ENCODE results near the gene MXD4. TPM values are rescaled to one million over a fixed set of nuclear protein-coding genes. Genes with fewer than 3 reads are reported as not detected.

MXD4 gene
- total RNA-seq, 1 experiment from 2014 or later: 18.9 TPM

- H3K9me3 ChIP-seq (ENCODE audit: low read length): no peaks in the 10 kb centered on the region
- H3K27ac ChIP-seq (ENCODE audit: low read length): no peak overlapping the region
- ChIA-PET CTCF (no interaction called here), POLR2A (ENCODE audit: unreplicated experiment) (no interaction called here)
- no peak overlapping the region for H2AFZ ChIP-seq (ENCODE audit: low read length)
- BruUV-seq (replicated peaks): no TSS peak
- no peak overlapping the region for H3K4me2 ChIP-seq (ENCODE audit: low read length)
- H4K20me1 ChIP-seq (ENCODE audit: low read length): no peaks in the 10 kb centered on the region
- H3K9me2 ChIP-seq (replicated peaks; ENCODE audit: low read length): no peaks in the 10 kb centered on the region
- intact Hi-C loops (cut with micrococcal nuclease): no loop called here
- no peak for TF ChIP-seq EZH2 (IDR thresholded peaks at IDR 0.05; ENCODE audit: low read length, unreplicated experiment)
- no peak for TF ChIP-seq EZH2phosphoT487 (IDR thresholded peaks at IDR 0.05; ENCODE audit: borderline replicate concordance, low read length)
- no peak for TF ChIP-seq CTCF (conservative IDR thresholded peaks at IDR 0.05; ENCODE audit: low read depth, low read length)
- H3K27me3 ChIP-seq (ENCODE audit: low read length): no peaks in the 10 kb centered on the region
- ATAC-seq: no peak
- H3K9ac ChIP-seq (ENCODE audit: low read length): no peak overlapping the region
- DNase-seq: no peak
- no peaks in the 10 kb centered on the region for H3K36me3 ChIP-seq (ENCODE audit: low read depth, low read length)
- H3K4me1 ChIP-seq (ENCODE audit: insufficient read depth, low read length): no peaks in the 10 kb centered on the region
- no peaks in the 10 kb centered on the region for H3F3A ChIP-seq (ENCODE audit: low read length, unreplicated experiment)
- H3K4me3 ChIP-seq (ENCODE audit: low read length): no peak overlapping the region
- no peaks in the 10 kb centered on the region for H3K79me2 ChIP-seq (ENCODE audit: low read length)
These were observed 29.2 kb upstream of the MXD4 start for GRCh38 chr4:2290974-2291704.

GRCh38 chr4:2290488-2290887, 28.6 kb upstream of the MXD4 start:
- Histone ChIP-seq H4K20me1 (ENCODE audit: low read length) (no peaks in the 10 kb centered on the region), H3K4me1 (ENCODE audit: insufficient read depth, low read length) (peaks cover 5% of the 10 kb centered on the region), H3K9me3 (ENCODE audit: low read length) (no peaks in the 10 kb centered on the region), H3F3A (ENCODE audit: low read length, unreplicated experiment) (no peaks in the 10 kb centered on the region), H3K27me3 (ENCODE audit: low read length) (no peaks in the 10 kb centered on the region), H3K79me2 (ENCODE audit: low read length) (no peaks in the 10 kb centered on the region), H3K4me2 (ENCODE audit: low read length) (no peak overlapping the region), H3K9me2 (replicated peaks; ENCODE audit: low read length) (no peaks in the 10 kb centered on the region), H2AFZ (ENCODE audit: low read length) (no peak overlapping the region), H3K9ac (ENCODE audit: low read length) (no peak overlapping the region), H3K4me3 (ENCODE audit: low read length) (no peak overlapping the region), H3K36me3 (ENCODE audit: low read depth, low read length) (no peaks in the 10 kb centered on the region), H3K27ac (ENCODE audit: low read length) (no peak overlapping the region)
- DNase-seq (no peak), ATAC-seq (no peak)
- BruUV-seq (replicated peaks): no TSS peak
- no peak for TF ChIP-seq CTCF (conservative IDR thresholded peaks at IDR 0.05; ENCODE audit: low read depth, low read length)
- no peak for TF ChIP-seq EZH2phosphoT487 (IDR thresholded peaks at IDR 0.05; ENCODE audit: borderline replicate concordance, low read length)
- TF ChIP-seq EZH2 (IDR thresholded peaks at IDR 0.05; ENCODE audit: low read length, unreplicated experiment): no peak
- intact Hi-C loops (cut with micrococcal nuclease): no loop called here
- CTCF ChIA-PET: no interaction called here
- POLR2A ChIA-PET (ENCODE audit: unreplicated experiment): no interaction called here

DNA sequence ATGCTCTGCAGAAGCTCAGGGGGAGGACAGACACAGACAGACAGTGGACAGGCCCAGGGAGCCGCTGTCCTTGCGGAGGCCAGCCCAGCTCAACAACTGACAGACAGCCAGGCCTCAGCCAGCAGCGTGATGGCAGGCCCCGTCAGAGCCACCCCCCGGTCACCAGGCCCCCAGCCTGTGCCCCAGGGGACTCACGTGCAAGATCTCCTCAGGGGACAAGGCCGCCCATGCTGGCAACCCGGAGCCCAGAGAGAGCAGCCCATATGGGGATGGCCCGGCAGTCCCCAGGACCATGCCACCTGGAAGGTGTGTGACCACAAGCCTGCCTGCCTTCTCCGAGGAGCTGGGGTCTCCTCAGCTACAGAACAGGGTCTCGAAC, 28.0 kb upstream of the MXD4 start:
- Histone ChIP-seq H3F3A (ENCODE audit: low read length, unreplicated experiment) (no peaks in the 10 kb centered on the region), H3K9me3 (ENCODE audit: low read length) (no peaks in the 10 kb centered on the region), H3K79me2 (ENCODE audit: low read length) (no peaks in the 10 kb centered on the region), H3K36me3 (ENCODE audit: low read depth, low read length) (no peaks in the 10 kb centered on the region), H3K9me2 (replicated peaks; ENCODE audit: low read length) (no peaks in the 10 kb centered on the region), H3K4me2 (ENCODE audit: low read length) (no peak overlapping the region), H2AFZ (ENCODE audit: low read length) (no peak overlapping the region), H3K4me3 (ENCODE audit: low read length) (no peak overlapping the region), H3K9ac (ENCODE audit: low read length) (no peak overlapping the region), H3K27me3 (ENCODE audit: low read length) (no peaks in the 10 kb centered on the region), H4K20me1 (ENCODE audit: low read length) (no peaks in the 10 kb centered on the region), H3K27ac (ENCODE audit: low read length) (no peak overlapping the region), H3K4me1 (ENCODE audit: insufficient read depth, low read length) (peaks cover 10% of the 10 kb centered on the region)
- ATAC-seq (no peak), DNase-seq (no peak)
- TF ChIP-seq CTCF (conservative IDR thresholded peaks at IDR 0.05; ENCODE audit: low read depth, low read length) (no peak), EZH2phosphoT487 (IDR thresholded peaks at IDR 0.05; ENCODE audit: borderline replicate concordance, low read length) (no peak), EZH2 (IDR thresholded peaks at IDR 0.05; ENCODE audit: low read length, unreplicated experiment) (no peak)
- intact Hi-C loops (cut with micrococcal nuclease): no loop called here
- POLR2A ChIA-PET (ENCODE audit: unreplicated experiment): no interaction called here
- CTCF ChIA-PET: no interaction called here
- BruUV-seq (replicated peaks): no TSS peak
